ENCODE measurements around the gene ATP1A4.

DNA sequence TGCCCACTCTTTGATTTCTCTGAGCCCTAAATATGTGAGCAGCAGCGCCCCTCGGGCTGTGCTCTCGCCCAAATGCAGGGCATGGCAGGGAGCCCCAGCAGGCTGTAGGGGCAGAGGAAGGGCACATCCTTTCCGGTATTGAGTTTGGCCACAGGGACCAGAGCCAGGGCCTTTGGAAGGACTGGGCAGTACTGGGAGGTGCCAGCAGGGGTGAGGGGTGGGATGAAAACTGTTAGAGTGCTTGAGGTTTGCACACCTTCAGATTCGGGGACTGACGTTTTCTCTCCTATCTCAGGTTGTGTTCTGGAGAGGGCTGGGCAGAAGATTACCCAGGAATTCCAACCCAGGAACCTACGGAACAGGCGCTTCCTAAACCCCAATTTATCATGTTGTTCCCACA lies 38.0 kb upstream of the ATP1A4 start:
- TF ChIP-seq, protein P1, sequence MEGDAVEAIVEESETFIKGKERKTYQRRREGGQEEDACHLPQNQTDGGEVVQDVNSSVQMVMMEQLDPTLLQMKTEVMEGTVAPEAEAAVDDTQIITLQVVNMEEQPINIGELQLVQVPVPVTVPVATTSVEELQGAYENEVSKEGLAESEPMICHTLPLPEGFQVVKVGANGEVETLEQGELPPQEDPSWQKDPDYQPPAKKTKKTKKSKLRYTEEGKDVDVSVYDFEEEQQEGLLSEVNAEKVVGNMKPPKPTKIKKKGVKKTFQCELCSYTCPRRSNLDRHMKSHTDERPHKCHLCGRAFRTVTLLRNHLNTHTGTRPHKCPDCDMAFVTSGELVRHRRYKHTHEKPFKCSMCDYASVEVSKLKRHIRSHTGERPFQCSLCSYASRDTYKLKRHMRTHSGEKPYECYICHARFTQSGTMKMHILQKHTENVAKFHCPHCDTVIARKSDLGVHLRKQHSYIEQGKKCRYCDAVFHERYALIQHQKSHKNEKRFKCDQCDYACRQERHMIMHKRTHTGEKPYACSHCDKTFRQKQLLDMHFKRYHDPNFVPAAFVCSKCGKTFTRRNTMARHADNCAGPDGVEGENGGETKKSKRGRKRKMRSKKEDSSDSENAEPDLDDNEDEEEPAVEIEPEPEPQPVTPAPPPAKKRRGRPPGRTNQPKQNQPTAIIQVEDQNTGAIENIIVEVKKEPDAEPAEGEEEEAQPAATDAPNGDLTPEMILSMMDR (IDR thresholded peaks at IDR 0.05): no peak
- TF ChIP-seq POLR2A (IDR thresholded peaks at IDR 0.05): no peak
